OCI-LY1 (cell line): ENCODE measurements around the gene TRIM63.

Experiments
- H2AFZ ChIP-seq: fragments of 200-600 bp; sonication (generic), shearing (Covaris generic); 2 replicates; pipeline ENCODE4 v1.6.0; 2014; ENCODE audit warnings: antibody characterized with exemption, mild to moderate bottlenecking, low read length
- H3F3A ChIP-seq: fragments of 200-600 bp; sonication (generic), shearing (Covaris generic); 2 replicates; pipeline ENCODE4 v1.6.0; 2014; ENCODE audit warnings: mild to moderate bottlenecking, antibody characterized with exemption, low read length, moderate library complexity; ENCODE audit not compliant: insufficient read depth
- H3K27ac ChIP-seq: fragments of 200-600 bp; sonication (generic); 2 replicates; pipeline ENCODE4 v1.5.1; 2014; ENCODE audit warnings: low read length, mixed run types, mild to moderate bottlenecking, low read depth; ENCODE audit not compliant: poor library complexity, severe bottlenecking
- H3K27me3 ChIP-seq: fragments of 200-600 bp; sonication (generic); 2 replicates; pipeline ENCODE4 v1.6.0; 2014; ENCODE audit warnings: antibody characterized with exemption, mild to moderate bottlenecking, low read length, moderate library complexity; ENCODE audit not compliant: insufficient read depth
- H3K36me3 ChIP-seq: fragments of 200-600 bp; sonication (generic); 2 replicates; pipeline ENCODE4 v1.6.1; 2014; ENCODE audit warnings: mild to moderate bottlenecking, antibody characterized with exemption, low read length, moderate library complexity, mixed read lengths; ENCODE audit not compliant: insufficient read depth
- H3K4me1 ChIP-seq: fragments of 200-600 bp; sonication (generic); 2 replicates; pipeline ENCODE4 v1.5.1; 2014; ENCODE audit warnings: mild to moderate bottlenecking, low read length, moderate library complexity; ENCODE audit not compliant: insufficient read depth, severe bottlenecking
- H3K4me2 ChIP-seq: fragments of 200-600 bp; sonication (generic), shearing (Covaris generic); 2 replicates; pipeline ENCODE4 v1.6.1; 2014; ENCODE audit warnings: low read length
- H3K4me3 ChIP-seq: fragments of 200-600 bp; sonication (generic); 2 replicates; pipeline ENCODE4 v1.5.1; 2014; ENCODE audit warnings: low read length, low read depth, mild to moderate bottlenecking, mixed read lengths; ENCODE audit not compliant: poor library complexity, severe bottlenecking
- H3K79me2 ChIP-seq: fragments of 200-600 bp; shearing (Covaris generic); 2 replicates; pipeline ENCODE4 v1.6.1; 2016; ENCODE audit warnings: mixed run types, low read length, mixed read lengths; ENCODE audit not compliant: insufficient read depth
- H3K9ac ChIP-seq: fragments of 200-600 bp; sonication (generic), shearing (Covaris generic); 2 replicates; pipeline ENCODE4 v1.6.1; 2014; ENCODE audit warnings: mild to moderate bottlenecking, low read length, mixed read lengths
- H3K9me2 ChIP-seq: fragments of 200-600 bp; sonication (generic), shearing (Covaris generic); 2 replicates; pipeline ENCODE4 v1.6.1; 2014; ENCODE audit warnings: low read depth, mild to moderate bottlenecking, low read length, mixed read lengths
- H3K9me3 ChIP-seq: fragments of 200-600 bp; shearing (Covaris generic); 2 replicates; pipeline ENCODE4 v1.6.1; 2014; ENCODE audit warnings: low read length, mixed read lengths
- H4K20me1 ChIP-seq: fragments of 200-600 bp; sonication (generic), shearing (Covaris generic); 2 replicates; pipeline ENCODE4 v1.6.0; 2016; ENCODE audit warnings: mild to moderate bottlenecking, low read length; ENCODE audit not compliant: insufficient read depth
- CTCF ChIP-seq: fragments of 200-600 bp; sonication (generic), shearing (Covaris generic); IDR thresholded peaks from 2 replicates; pipeline ENCODE4 v1.5.1; 2017; ENCODE audit warnings: mild to moderate bottlenecking, antibody characterized with exemption, low read length, moderate library complexity, mixed read lengths
- EZH2 ChIP-seq: fragments of 200-600 bp; sonication (generic), shearing (Covaris generic); IDR thresholded peaks from 2 replicates; pipeline ENCODE4 v1.8.0; 2017; ENCODE audit warnings: borderline replicate concordance, mixed run types, mild to moderate bottlenecking, antibody characterized with exemption, low read length, moderate library complexity, mixed read lengths

Gene TRIM63

GRCh38 chr1:26084091-26084561 is 16.7 kb upstream of the TRIM63 start:
- Histone ChIP-seq H3K9me2 (no peaks in the 10 kb centered on the region), H3K4me2 (no peak overlapping the region), H3K4me1 (no peaks in the 10 kb centered on the region), H3K9ac (no peak overlapping the region), H3K36me3 (no peaks in the 10 kb centered on the region), H3K4me3 (no peak overlapping the region), H3F3A (no peaks in the 10 kb centered on the region), H3K9me3 (no peaks in the 10 kb centered on the region), H3K27me3 (0 out of 2 replicates have a peak, but pooled peaks cover 14% of the 10 kb centered on the region), H3K79me2 (no peaks in the 10 kb centered on the region), H2AFZ (no peak overlapping the region), H4K20me1 (no peaks in the 10 kb centered on the region), H3K27ac (no peak overlapping the region)
- TF ChIP-seq EZH2, result no peak
- TF ChIP-seq CTCF, result no peak

- TF ChIP-seq EZH2 (no peak), CTCF (no peak)
- Histone ChIP-seq H3K4me2 (no peak overlapping the region), H3K4me1 (no peaks in the 10 kb centered on the region), H3K9me2 (no peaks in the 10 kb centered on the region), H3K36me3 (no peaks in the 10 kb centered on the region), H3K27ac (no peak overlapping the region), H3F3A (no peaks in the 10 kb centered on the region), H3K27me3 (0 out of 2 replicates have a peak, but pooled peaks cover 14% of the 10 kb centered on the region), H3K9ac (no peak overlapping the region), H3K4me3 (no peak overlapping the region), H4K20me1 (no peaks in the 10 kb centered on the region), H3K9me3 (no peaks in the 10 kb centered on the region), H2AFZ (no peak overlapping the region), H3K79me2 (no peaks in the 10 kb centered on the region)
Observed at GRCh38 chr1:26083208-26083607, 15.8 kb upstream of the TRIM63 start.

DNA sequence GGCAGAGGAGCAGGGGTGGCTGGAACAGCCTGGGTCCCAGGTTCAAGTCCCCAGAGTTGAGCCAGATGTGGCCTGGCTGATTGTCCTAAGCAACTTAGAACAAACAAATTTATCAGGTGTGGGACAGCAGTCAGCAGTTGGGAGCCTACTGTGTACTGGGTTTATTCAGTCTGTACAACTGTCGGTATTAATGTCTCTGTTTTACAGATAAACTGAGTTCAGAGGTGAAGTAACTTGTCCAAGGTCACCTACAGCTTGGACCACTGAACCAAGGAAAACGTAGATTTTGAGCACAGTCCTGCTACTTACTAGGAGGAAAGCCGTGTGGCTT is 14.6 kb upstream of the TRIM63 start:
- Histone ChIP-seq H2AFZ (no peak overlapping the region), H3K4me1 (no peaks in the 10 kb centered on the region)
- TF ChIP-seq EZH2, result no peak
- TF ChIP-seq CTCF, result no peak

More for the DNA sequence above, 14.6 kb upstream of the TRIM63 start:
- Histone ChIP-seq H3F3A (no peaks in the 10 kb centered on the region), H4K20me1 (no peaks in the 10 kb centered on the region), H3K9me3 (no peaks in the 10 kb centered on the region), H3K9ac (no peak overlapping the region), H3K27me3 (0 out of 2 replicates have a peak, but pooled peaks cover 14% of the 10 kb centered on the region), H3K36me3 (no peaks in the 10 kb centered on the region), H3K4me2 (no peak overlapping the region), H3K79me2 (no peaks in the 10 kb centered on the region), H3K4me3 (no peak overlapping the region), H3K27ac (no peak overlapping the region), H3K9me2 (no peaks in the 10 kb centered on the region)
